Measurements from ENCODE around the gene ELL.

The ELL gene

GRCh38 chr19:18427743-18428113 is 94.1 kb downstream of the ELL start:
- H3K27ac ChIP-seq (ENCODE audit: low read depth, low read length): no peak overlapping the region
- H3K4me3 ChIP-seq (ENCODE audit: insufficient read depth, low read length, poor library complexity, severe bottlenecking): no peak overlapping the region
- no peaks in the 10 kb centered on the region for H3K9me2 ChIP-seq (replicated peaks; ENCODE audit: insufficient read depth, low read length)
- no peaks in the 10 kb centered on the region for H4K20me1 ChIP-seq (ENCODE audit: low read depth, low read length)
- no peaks in the 10 kb centered on the region for H3K36me3 ChIP-seq (ENCODE audit: low read length)
- no peak overlapping the region for H3K4me2 ChIP-seq (ENCODE audit: low read depth, low read length, poor library complexity, severe bottlenecking)
- TF ChIP-seq EZH2phosphoT487 (conservative IDR thresholded peaks at IDR 0.05; ENCODE audit: low read length) (no peak), CTCF (IDR thresholded peaks at IDR 0.05; ENCODE audit: insufficient read depth, low read length, poor library complexity, severe bottlenecking) (no peak)
- no peak overlapping the region for H3K9ac ChIP-seq (ENCODE audit: low read length)
- H3F3A ChIP-seq (ENCODE audit: insufficient read depth): no peaks in the 10 kb centered on the region
- H3K27me3 ChIP-seq (ENCODE audit: low read length): no peaks in the 10 kb centered on the region
- H3K9me3 ChIP-seq (ENCODE audit: insufficient read depth, low read length): no peaks in the 10 kb centered on the region
- H3K79me2 ChIP-seq (ENCODE audit: insufficient read depth, low read length): no peaks in the 10 kb centered on the region
- no peak overlapping the region for H2AFZ ChIP-seq (ENCODE audit: low read depth, low read length, severe bottlenecking)

- H3K79me2 ChIP-seq (ENCODE audit: insufficient read depth, low read length): no peaks in the 10 kb centered on the region
- no peak overlapping the region for H3K4me2 ChIP-seq (ENCODE audit: low read depth, low read length, poor library complexity, severe bottlenecking)
- H3K9me2 ChIP-seq (replicated peaks; ENCODE audit: insufficient read depth, low read length): no peaks in the 10 kb centered on the region
- no peaks in the 10 kb centered on the region for H4K20me1 ChIP-seq (ENCODE audit: low read depth, low read length)
- no peaks in the 10 kb centered on the region for H3K27me3 ChIP-seq (ENCODE audit: low read length)
- H3K36me3 ChIP-seq (ENCODE audit: low read length): no peaks in the 10 kb centered on the region
- H3K27ac ChIP-seq (ENCODE audit: low read depth, low read length): no peak overlapping the region
- no peak overlapping the region for H3K9ac ChIP-seq (ENCODE audit: low read length)
- TF ChIP-seq CTCF (IDR thresholded peaks at IDR 0.05; ENCODE audit: insufficient read depth, low read length, poor library complexity, severe bottlenecking) (no peak), EZH2phosphoT487 (conservative IDR thresholded peaks at IDR 0.05; ENCODE audit: low read length) (no peak)
- no peak overlapping the region for H2AFZ ChIP-seq (ENCODE audit: low read depth, low read length, severe bottlenecking)
- H3K4me3 ChIP-seq (ENCODE audit: insufficient read depth, low read length, poor library complexity, severe bottlenecking): no peak overlapping the region
- no peaks in the 10 kb centered on the region for H3K9me3 ChIP-seq (ENCODE audit: insufficient read depth, low read length)
- no peaks in the 10 kb centered on the region for H3F3A ChIP-seq (ENCODE audit: insufficient read depth)
Measured at GRCh38 chr19:18427080-18427742, 94.7 kb downstream of the ELL start.

DNA sequence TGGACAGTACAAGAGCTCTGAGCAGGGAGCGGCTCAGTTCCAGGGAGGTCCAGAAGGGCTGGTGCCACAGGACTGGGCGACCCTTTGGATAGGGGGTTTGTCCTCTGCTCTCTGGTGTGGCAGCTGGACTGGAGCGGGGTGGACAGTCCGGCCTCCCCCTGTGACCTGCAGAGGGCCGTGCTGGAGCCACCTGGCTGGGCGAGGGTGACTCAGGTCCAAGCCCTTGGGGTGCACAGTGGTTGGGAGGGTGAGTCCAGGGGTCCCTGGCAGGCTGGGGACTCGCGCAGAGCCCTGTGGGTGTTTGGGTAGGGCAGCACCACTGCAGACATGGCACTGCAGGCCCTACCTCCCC is 95.5 kb downstream of the ELL start:
- Histone ChIP-seq H2AFZ (ENCODE audit: low read depth, low read length, severe bottlenecking) (no peak overlapping the region), H4K20me1 (ENCODE audit: low read depth, low read length) (no peaks in the 10 kb centered on the region), H3K9me3 (ENCODE audit: insufficient read depth, low read length) (no peaks in the 10 kb centered on the region), H3K9ac (ENCODE audit: low read length) (no peak overlapping the region), H3K27ac (ENCODE audit: low read depth, low read length) (no peak overlapping the region), H3F3A (ENCODE audit: insufficient read depth) (no peaks in the 10 kb centered on the region), H3K36me3 (ENCODE audit: low read length) (no peaks in the 10 kb centered on the region), H3K27me3 (ENCODE audit: low read length) (no peaks in the 10 kb centered on the region), H3K79me2 (ENCODE audit: insufficient read depth, low read length) (no peaks in the 10 kb centered on the region), H3K4me3 (ENCODE audit: insufficient read depth, low read length, poor library complexity, severe bottlenecking) (no peak overlapping the region), H3K9me2 (replicated peaks; ENCODE audit: insufficient read depth, low read length) (no peaks in the 10 kb centered on the region), H3K4me2 (ENCODE audit: low read depth, low read length, poor library complexity, severe bottlenecking) (no peak overlapping the region)
- TF ChIP-seq CTCF (IDR thresholded peaks at IDR 0.05; ENCODE audit: insufficient read depth, low read length, poor library complexity, severe bottlenecking) (no peak), EZH2phosphoT487 (conservative IDR thresholded peaks at IDR 0.05; ENCODE audit: low read length) (no peak)
